HepG2 (cell line): ENCODE results near the gene ZNF292. TPM values are rescaled to one million over a fixed set of nuclear protein-coding genes. Genes with fewer than 3 reads are reported as not detected.

Source experiments
- ATAC-seq: fragments of 200-7000 bp; cut with Tn5 transposase; 3 replicates; pipeline ENCODE4 v1.9.1; 2020; ENCODE audit warnings: mild to moderate bottlenecking, moderate library complexity
- BruUV-seq: library from RNA; stranded (reverse); fragments of 400-500 nt; replicated peaks from 2 replicates; lab custom pipeline; 2021; lab: Mats Ljungman, UMichigan
- CTCF ChIA-PET: fragments of 300-600 bp; formaldehyde crosslinking; extraction: SDS; loops from one replicate; lab custom pipeline; 2021; ENCODE audit warnings: low total read pairs, inconsistent platforms, low intra/inter-chr PET ratio; lab: Yijun Ruan, JAX
- POLR2A ChIA-PET: fragments of 350-600 bp; sonication (Branson Sonifier 250); formaldehyde crosslinking; loops from one replicate; lab custom pipeline; 2020; ENCODE audit warnings: antibody characterized with exemption, inconsistent platforms; lab: Yijun Ruan, JAX
- DNase-seq: peaks from one replicate; pipeline ENCODE4 v3.0.0-alpha.2; 2015; ENCODE audit warnings: low spot score
- FAIRE-seq: peaks from 3 replicates; lab custom pipeline; 2011; peaks lifted over from hg19 to GRCh38; lab: Jason Lieb, UNC
- H2AFZ ChIP-seq: one replicate; pipeline ENCODE4 v1.6.1; 2011; ENCODE audit warnings: low read length, inconsistent platforms
- H3K27ac ChIP-seq: fragments of 300-600 bp; 3 replicates; pipeline ENCODE4 v1.8.0; 2011; ENCODE audit warnings: mixed run types, mild to moderate bottlenecking, mixed read lengths, low read length, inconsistent platforms; ENCODE audit not compliant: insufficient read depth; ENCODE audit errors: extremely low read length
- H3K27me3 ChIP-seq, 2 experiments: fragments of 200-600 bp in 1 of 2; 2 replicates in 1 of 2; 3 replicates in 1 of 2; pipeline versions ENCODE4 v1.6.0 to v1.8.0; 2011; ENCODE audit warnings: low read length in 2 of 2, mild to moderate bottlenecking in 2 of 2, moderate library complexity in 2 of 2, inconsistent platforms in 1 of 2; ENCODE audit not compliant: insufficient read depth in 2 of 2, control insufficient read depth in 1 of 2
- H3K36me3 ChIP-seq, 2 experiments: fragments of 200-600 bp in 1 of 2; replicated peaks in 1 of 2; 2 replicates in 1 of 2; 3 replicates in 1 of 2; pipeline versions ENCODE4 v1.5.1 to v1.8.0; 2011; ENCODE audit warnings: low read length in 2 of 2, inconsistent platforms in 1 of 2; ENCODE audit not compliant: insufficient read depth in 2 of 2, control insufficient read depth in 1 of 2
- H3K4me1 ChIP-seq: 2 replicates; pipeline ENCODE4 v1.5.1; 2012; ENCODE audit warnings: low read length, inconsistent platforms; ENCODE audit not compliant: insufficient read depth
- H3K4me2 ChIP-seq: 2 replicates; pipeline ENCODE4 v1.6.0; 2011; ENCODE audit warnings: low read depth, low read length, inconsistent platforms
- H3K4me3 ChIP-seq, 3 experiments: fragments of 200-600 bp in 1 of 3; sonication (generic), shearing (Covaris generic) in 1 of 3; replicated peaks in 1 of 3; 2 replicates each; pipeline ENCODE4 v1.5.1; 2011 to 2016; ENCODE audit warnings: low read length in 3 of 3, inconsistent platforms in 2 of 3, low read depth in 2 of 3, mild to moderate bottlenecking in 2 of 3, control low read depth in 1 of 3, mixed read lengths in 1 of 3; ENCODE audit not compliant: insufficient read depth in 1 of 3
- H3K79me2 ChIP-seq: one replicate; pipeline ENCODE4 v1.6.1; 2011; ENCODE audit warnings: low read length, inconsistent platforms; ENCODE audit not compliant: insufficient read depth
- H3K9ac ChIP-seq: 2 replicates; pipeline ENCODE4 v1.6.0; 2011; ENCODE audit warnings: mild to moderate bottlenecking, low read depth, low read length, inconsistent platforms; ENCODE audit not compliant: insufficient read depth
- H3K9me3 ChIP-seq: 2 replicates; pipeline ENCODE4 v1.5.1; 2012; ENCODE audit warnings: mild to moderate bottlenecking, low read length
- H4K20me1 ChIP-seq: 2 replicates; pipeline ENCODE4 v1.6.0; 2011; ENCODE audit warnings: inconsistent platforms, mild to moderate bottlenecking, low read length, moderate library complexity; ENCODE audit not compliant: insufficient read depth
- ARID5B ChIP-seq: IDR thresholded peaks from 2 replicates; pipeline ENCODE4 v1.4.0; 2020; ENCODE audit warnings: mild to moderate bottlenecking, missing genetic modification reagents
- KAT8 ChIP-seq: IDR thresholded peaks from 2 replicates; pipeline ENCODE4 v1.6.1; 2016; ENCODE audit warnings: missing genetic modification reagents, missing compliant biosample characterization
- PRDM10 ChIP-seq: sonication (generic); formaldehyde crosslinking; IDR thresholded peaks from 2 replicates; pipeline ENCODE4 v1.4.0; 2020; ENCODE audit warnings: low read depth, missing genetic modification reagents
- ZBTB14 ChIP-seq: sonication (generic); formaldehyde crosslinking; IDR thresholded peaks from 2 replicates; pipeline ENCODE4 v1.4.0; 2020; ENCODE audit warnings: missing genetic modification reagents
- ZFYVE20 ChIP-seq: sonication (generic); formaldehyde crosslinking; IDR thresholded peaks from 2 replicates; pipeline ENCODE4 v1.8.0; 2023; ENCODE audit warnings: low read depth, mild to moderate bottlenecking, moderate library complexity, missing genetic modification reagents, borderline replicate concordance
- WGBS: methylation state at CpG from one replicate; pipeline ENCODE4 v1.1.6; 2017; ENCODE audit warnings: low lambda C conversion rate; 5-methylcytosine and 5-hydroxymethylcytosine counted together
- in situ Hi-C: cut with HindIII; loops from 2 replicates; pipeline ENCODE4 v1.10.0; 2017; ENCODE audit warnings: low pct_unique_long_range_greater_than_20kb; ENCODE audit not compliant: extremely low pct_ligation_motif_present
- intact Hi-C: fragments of 100-400 bp; cut with micrococcal nuclease; formaldehyde crosslinking; loops from one replicate; pipeline ENCODE4 v1.10.0; 2022; ENCODE audit not compliant: unreplicated experiment
- polyA plus RNA-seq, 8 experiments: library from polyadenylated mRNA; depleted of rRNA in 3 of 8; stranded (reverse) in 7 of 8; unstranded in 1 of 8; fragments of >200 nt; fragmentation: Illumina TruSeq in 4 of 8; extraction: Trizol in 4 of 8; gene quantifications; 2 replicates each; pipeline versions ENCODE4 v1.2.1 to v1.2.3, GENCODE V29; 2011 to 2016; ENCODE audit warnings: low read depth in 4 of 8, missing spikeins in 1 of 8, mixed read lengths in 1 of 8; ENCODE audit not compliant: insufficient read depth in 1 of 8
- total RNA-seq, 5 experiments: library from RNA; depleted of rRNA; stranded (reverse); fragments of >200 nt; fragmentation: Illumina TruSeq; extraction: Trizol; gene quantifications; 2 replicates each; pipeline ENCODE4 v1.2.3, GENCODE V29; 2016; ENCODE audit warnings: low read depth in 1 of 5

Gene ZNF292
- total and polyA plus RNA-seq, 2 of the 13 experiments (the other 11 are each of a cell fraction or from before 2014, with no cell fraction given) = 9.9 to 12.8 TPM

GRCh38 chr6:87124074-87124473 lies 31.3 kb upstream of the ZNF292 start:
- WGBS = 31% methylated on average over 5 of the region's 5 CpGs
- Histone ChIP-seq H3K27me3 (no peaks in the 10 kb centered on the region), H3K9ac (no peak overlapping the region), H3K4me3 (no peak overlapping the region), H3K4me1 (no peaks in the 10 kb centered on the region), H3K27ac (no peak overlapping the region), H3K79me2 (no peaks in the 10 kb centered on the region), H2AFZ (no peak overlapping the region), H4K20me1 (no peaks in the 10 kb centered on the region), H3K9me3 (no peaks in the 10 kb centered on the region), H3K4me2 (no peak overlapping the region), H3K36me3 (no peaks in the 10 kb centered on the region)
- no peak for DNase-seq
- BruUV-seq = no TSS peak
- FAIRE-seq = no peak
- ChIA-PET CTCF (no interaction called here), POLR2A (no interaction called here)
- intact Hi-C loops (no loop called here), in situ Hi-C loops (no loop called here)
- ATAC-seq = no peak
- TF ChIP-seq PRDM10 (CRISPR knock-in tag) (no peak), KAT8 (CRISPR knock-in tag) (no peak), ARID5B (CRISPR knock-in tag) (no peak), ZBTB14 (CRISPR knock-in tag) (no peak), ZFYVE20 (CRISPR knock-in tag) (no peak)
